ENCODE measurements around the gene STK33.
"Not testable (repeated sequence)": the region's sequence is repeated elsewhere in the genome, so short reads cannot be mapped to it uniquely, and the experiment has no call there.

- not testable (repeated sequence) for TF ChIP-seq TP53 (CRISPR knock-in tag; conservative IDR thresholded peaks at IDR 0.05); ARNT (IDR thresholded peaks at IDR 0.05); GATAD2A (CRISPR knock-in tag; IDR thresholded peaks at IDR 0.05)
These were observed 126.2 kb downstream of the STK33 start for GRCh38 chr11:8467806-8468205.
